Activated naive CD8-positive, alpha-beta T cell treated with anti-CD3 and anti-CD28 coated beads for 36 hours (primary cell): ENCODE data around the gene SLC2A6. TPM values are rescaled to one million over a fixed set of nuclear protein-coding genes. Genes with fewer than 3 reads are reported as not detected.

Experiments
- DNase-seq: peaks from one replicate; pipeline ENCODE4 v3.0.0; 2021
- H3K27ac Mint-ChIP-seq: one replicate; pipeline ENCODE4 v1.8.0; 2022; ENCODE audit warnings: mild to moderate bottlenecking, moderate library complexity, mixed read lengths
- H3K27me3 Mint-ChIP-seq: one replicate; pipeline ENCODE4 v1.8.0; 2022; ENCODE audit warnings: mild to moderate bottlenecking, mixed read lengths
- H3K36me3 Mint-ChIP-seq: one replicate; pipeline ENCODE4 v1.8.0; 2021; ENCODE audit warnings: mild to moderate bottlenecking, mixed read lengths
- H3K4me1 Mint-ChIP-seq: one replicate; pipeline ENCODE4 v1.8.0; 2021; ENCODE audit warnings: mixed read lengths
- H3K4me3 Mint-ChIP-seq: one replicate; pipeline ENCODE4 v1.8.0; 2022; ENCODE audit warnings: mild to moderate bottlenecking, moderate library complexity, mixed read lengths
- H3K9me3 Mint-ChIP-seq: one replicate; pipeline ENCODE4 v1.8.0; 2022; ENCODE audit warnings: mixed read lengths
- total RNA-seq, 2 experiments: library from RNA; stranded (reverse); gene quantifications; one replicate each; pipeline ENCODE4 v1.2.3, GENCODE V29; 2021

Gene SLC2A6
- total RNA-seq, 2 experiments from 2014 or later: 8.9 to 9.3 TPM

GRCh38 chr9:133468374-133468773, 10.5 kb downstream of the SLC2A6 start:
- Mint-ChIP-seq H3K9me3 (no peaks in the 10 kb centered on the region), H3K4me3 (no peak overlapping the region), H3K27me3 (no peaks in the 10 kb centered on the region), H3K4me1 (no peaks in the 10 kb centered on the region), H3K36me3 (no peaks in the 10 kb centered on the region), H3K27ac (no peak overlapping the region)
- no peak for DNase-seq

DNA sequence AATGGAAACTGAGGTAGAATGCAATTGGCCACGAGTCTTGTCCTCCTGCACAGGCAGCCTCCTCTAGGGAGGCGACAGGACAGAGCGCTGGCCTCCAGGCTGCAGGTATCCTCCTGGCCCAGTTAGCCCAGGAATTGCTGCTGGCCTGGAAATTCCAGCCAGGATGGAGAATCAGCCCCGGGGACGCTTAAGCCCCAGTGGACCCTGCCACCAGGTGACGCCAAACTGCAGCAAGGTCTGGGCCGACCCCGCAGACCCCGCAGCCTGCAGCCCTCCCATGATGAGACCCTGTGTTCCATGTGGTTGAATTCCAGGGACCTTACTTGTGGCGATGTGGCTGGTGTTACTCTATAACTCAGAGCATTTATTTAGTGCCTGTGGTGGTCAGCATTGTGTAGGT, 11.8 kb downstream of the SLC2A6 start:
- H3K4me3 Mint-ChIP-seq: no peak overlapping the region
- no peaks in the 10 kb centered on the region for H3K36me3 Mint-ChIP-seq
- no peaks in the 10 kb centered on the region for H3K4me1 Mint-ChIP-seq

DNA sequence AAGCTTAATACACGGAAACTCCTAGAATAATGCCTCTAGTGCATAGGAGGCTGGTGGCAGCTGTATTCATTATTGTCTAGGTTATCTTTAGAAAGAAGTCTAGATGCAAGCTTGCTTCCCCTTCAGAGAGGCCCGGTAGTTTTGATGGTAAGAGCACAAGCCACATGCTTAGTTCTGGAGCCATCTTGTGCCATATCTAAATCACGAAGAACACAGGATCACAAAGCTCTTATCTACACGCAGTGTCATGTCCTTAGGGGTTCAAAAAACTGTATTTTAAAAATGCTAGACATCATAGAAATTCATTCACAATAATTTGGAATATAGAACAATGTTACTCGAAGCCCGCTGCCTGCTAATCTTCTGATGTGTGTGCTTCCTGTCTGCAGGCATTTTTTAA, 12.9 kb downstream of the SLC2A6 start:
- no peak for DNase-seq
- Mint-ChIP-seq H3K4me3 (no peak overlapping the region), H3K27me3 (no peaks in the 10 kb centered on the region), H3K27ac (no peak overlapping the region), H3K9me3 (no peaks in the 10 kb centered on the region), H3K36me3 (no peaks in the 10 kb centered on the region), H3K4me1 (no peaks in the 10 kb centered on the region)

More for the DNA sequence above, 11.8 kb downstream of the SLC2A6 start:
- DNase-seq: no peak
- no peaks in the 10 kb centered on the region for H3K27me3 Mint-ChIP-seq
- no peaks in the 10 kb centered on the region for H3K9me3 Mint-ChIP-seq
- H3K27ac Mint-ChIP-seq: no peak overlapping the region

- Mint-ChIP-seq H3K4me3 (no peak overlapping the region), H3K9me3 (no peaks in the 10 kb centered on the region), H3K36me3 (no peaks in the 10 kb centered on the region), H3K4me1 (peaks cover 2% of the 10 kb centered on the region), H3K27ac (no peak overlapping the region), H3K27me3 (no peaks in the 10 kb centered on the region)
- DNase-seq: no peak
Measured at GRCh38 chr9:133464638-133465037, 14.3 kb downstream of the SLC2A6 start.

GRCh38 chr9:133463864-133464615, 14.9 kb downstream of the SLC2A6 start:
- Mint-ChIP-seq H3K36me3 (no peaks in the 10 kb centered on the region), H3K27ac (no peak overlapping the region), H3K4me3 (no peak overlapping the region), H3K9me3 (no peaks in the 10 kb centered on the region), H3K27me3 (no peaks in the 10 kb centered on the region), H3K4me1 (peaks cover 4% of the 10 kb centered on the region)
- DNase-seq: no peak

DNA sequence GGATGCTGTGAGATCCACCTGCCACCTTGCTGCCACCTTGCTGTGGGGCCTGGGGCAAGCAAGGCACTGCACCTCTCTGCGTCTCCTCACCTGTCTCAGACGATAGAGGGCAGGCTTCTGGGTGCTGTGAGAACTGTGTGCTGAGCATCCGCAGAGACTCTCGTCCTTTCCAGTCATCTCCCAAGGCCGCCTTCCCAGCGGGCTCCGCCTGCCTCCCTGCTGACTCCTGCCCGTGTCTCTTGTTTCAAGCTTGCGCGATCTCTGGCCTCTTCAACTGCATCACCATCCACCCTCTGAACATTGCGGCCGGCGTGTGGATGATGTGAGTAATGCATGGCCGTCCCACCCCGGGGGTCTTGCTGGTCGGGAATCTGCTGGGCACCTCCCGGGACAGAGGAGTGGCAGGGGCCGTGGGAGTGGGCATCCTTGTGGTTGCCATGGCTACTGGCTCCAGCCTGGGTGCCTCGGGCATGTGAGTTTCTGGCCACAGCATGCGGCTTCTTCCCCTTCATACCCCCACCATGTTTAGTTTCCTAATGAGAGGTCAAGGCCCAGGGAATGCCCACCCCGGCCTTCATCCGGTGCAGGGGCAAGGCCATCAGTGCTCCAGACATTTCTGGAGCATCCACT, 15.6 kb downstream of the SLC2A6 start:
- H3K27ac Mint-ChIP-seq: no peak overlapping the region
- no peak for DNase-seq
- peaks cover 4% of the 10 kb centered on the region for H3K4me1 Mint-ChIP-seq
- no peaks in the 10 kb centered on the region for H3K36me3 Mint-ChIP-seq
- no peaks in the 10 kb centered on the region for H3K27me3 Mint-ChIP-seq
- no peak overlapping the region for H3K4me3 Mint-ChIP-seq
- H3K9me3 Mint-ChIP-seq: no peaks in the 10 kb centered on the region

GRCh38 chr9:133461975-133462374, 16.9 kb downstream of the SLC2A6 start:
- DNase-seq: no peak
- no peaks in the 10 kb centered on the region for H3K9me3 Mint-ChIP-seq
- H3K27me3 Mint-ChIP-seq: no peaks in the 10 kb centered on the region
- peaks cover 4% of the 10 kb centered on the region for H3K4me1 Mint-ChIP-seq
- H3K4me3 Mint-ChIP-seq: no peak overlapping the region
- H3K36me3 Mint-ChIP-seq: no peaks in the 10 kb centered on the region
- no peak overlapping the region for H3K27ac Mint-ChIP-seq

DNA sequence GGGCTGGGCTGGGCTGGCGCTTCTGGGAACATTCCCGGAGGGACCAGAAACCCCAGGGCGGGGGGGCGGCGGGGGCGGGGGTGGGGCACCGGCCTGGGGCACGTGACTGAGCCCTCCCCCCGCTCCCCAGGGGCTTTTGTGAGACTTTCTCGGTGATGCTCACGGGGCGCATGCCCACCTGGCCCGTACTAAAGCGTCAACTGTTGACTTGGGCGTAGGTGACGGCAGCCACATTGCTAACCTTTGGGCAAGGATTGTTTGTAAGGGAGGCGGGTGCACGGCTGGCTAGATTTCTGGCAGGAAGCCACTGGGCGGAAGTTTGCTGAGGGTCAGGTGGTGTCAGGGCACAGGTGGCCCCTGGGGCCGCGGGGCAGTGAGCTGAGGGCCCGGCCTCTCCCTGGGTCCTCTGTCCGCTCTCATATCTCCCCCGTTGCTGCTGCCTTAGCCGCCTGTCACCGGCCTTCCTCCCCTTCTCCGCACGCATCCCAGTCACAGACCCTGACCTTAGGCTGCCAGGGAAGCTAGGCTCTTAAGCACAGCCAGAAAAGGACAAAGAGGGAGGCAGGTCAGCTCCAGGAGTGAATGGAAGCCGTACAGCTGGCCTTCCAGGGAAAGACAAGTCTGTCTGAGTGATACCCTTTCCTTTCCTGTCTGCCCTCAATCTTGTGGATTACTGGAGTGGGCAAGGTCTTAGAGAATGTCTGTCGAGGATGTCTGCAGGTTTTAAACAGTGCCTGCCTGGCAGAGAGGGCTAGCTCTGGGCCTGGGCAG, 18.3 kb downstream of the SLC2A6 start:
- H3K27me3 Mint-ChIP-seq: no peaks in the 10 kb centered on the region
- H3K4me3 Mint-ChIP-seq: peak overlapping the region; percentile 51
- peak overlapping the region; percentile 42 for H3K27ac Mint-ChIP-seq
- H3K36me3 Mint-ChIP-seq: no peaks in the 10 kb centered on the region
- H3K9me3 Mint-ChIP-seq: no peaks in the 10 kb centered on the region
- DNase-seq: no peak
- peaks cover 4% of the 10 kb centered on the region for H3K4me1 Mint-ChIP-seq

GRCh38 chr9:133459476-133460404, 19.2 kb downstream of the SLC2A6 start, which contains the start of gene CACFD1:
Gene CACFD1, plus strand, starts transcription at chr9:133459978. Its CDS starts 89 bp downstream, at chr9:133460067.
- DNase-seq: peak; percentile 89
- H3K36me3 Mint-ChIP-seq: no peaks in the 10 kb centered on the region
- H3K9me3 Mint-ChIP-seq: no peaks in the 10 kb centered on the region
- H3K4me1 Mint-ChIP-seq: peaks cover 4% of the 10 kb centered on the region
- peak within 1 kb of the TSS; percentile 84 for H3K4me3 Mint-ChIP-seq
- H3K27ac Mint-ChIP-seq: peak within 1 kb of the TSS; percentile 83
- H3K27me3 Mint-ChIP-seq: no peaks in the 10 kb centered on the region

GRCh38 chr9:133458643-133459312, 20.1 kb downstream of the SLC2A6 start:
- peak overlapping the region; percentile 84 for H3K4me3 Mint-ChIP-seq
- no peak overlapping the region for H3K27ac Mint-ChIP-seq
- no peaks in the 10 kb centered on the region for H3K27me3 Mint-ChIP-seq
- DNase-seq: no peak
- no peaks in the 10 kb centered on the region for H3K36me3 Mint-ChIP-seq
- no peaks in the 10 kb centered on the region for H3K9me3 Mint-ChIP-seq
- H3K4me1 Mint-ChIP-seq: peaks cover 4% of the 10 kb centered on the region

GRCh38 chr9:133457748-133458147, 21.2 kb downstream of the SLC2A6 start:
- Mint-ChIP-seq H3K9me3 (no peaks in the 10 kb centered on the region), H3K4me1 (peaks cover 4% of the 10 kb centered on the region), H3K27me3 (no peaks in the 10 kb centered on the region), H3K27ac (no peak overlapping the region), H3K4me3 (no peak overlapping the region), H3K36me3 (no peaks in the 10 kb centered on the region)
- DNase-seq: no peak

GRCh38 chr9:133457233-133457632, 21.7 kb downstream of the SLC2A6 start:
- no peak for DNase-seq
- no peak overlapping the region for H3K4me3 Mint-ChIP-seq
- no peaks in the 10 kb centered on the region for H3K27me3 Mint-ChIP-seq
- H3K36me3 Mint-ChIP-seq: no peaks in the 10 kb centered on the region
- no peak overlapping the region for H3K27ac Mint-ChIP-seq
- peaks cover 4% of the 10 kb centered on the region for H3K4me1 Mint-ChIP-seq
- no peaks in the 10 kb centered on the region for H3K9me3 Mint-ChIP-seq

DNA sequence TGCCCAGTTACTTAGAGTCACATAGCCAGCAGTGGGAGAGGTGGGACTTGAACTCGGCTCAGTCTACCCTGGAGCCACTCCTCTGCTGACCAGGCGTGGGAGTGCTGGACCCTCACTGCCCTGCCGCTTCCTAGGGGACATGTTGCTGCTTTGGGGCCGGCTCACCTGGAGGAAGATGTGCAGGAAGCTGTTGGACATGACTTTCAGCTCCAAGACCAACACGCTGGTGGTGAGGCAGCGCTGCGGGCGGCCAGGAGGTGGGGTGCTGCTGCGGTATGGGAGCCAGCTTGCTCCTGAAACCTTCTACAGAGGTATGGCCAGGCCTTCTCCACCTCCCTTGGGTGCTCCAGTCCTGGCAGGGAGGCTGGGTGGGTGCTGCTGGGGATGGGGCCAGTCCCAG, 22.5 kb downstream of the SLC2A6 start:
- no peaks in the 10 kb centered on the region for H3K36me3 Mint-ChIP-seq
- peaks cover 4% of the 10 kb centered on the region for H3K4me1 Mint-ChIP-seq
- no peak overlapping the region for H3K4me3 Mint-ChIP-seq
- no peaks in the 10 kb centered on the region for H3K9me3 Mint-ChIP-seq
- no peak for DNase-seq
- H3K27me3 Mint-ChIP-seq: no peaks in the 10 kb centered on the region
- no peak overlapping the region for H3K27ac Mint-ChIP-seq

DNA sequence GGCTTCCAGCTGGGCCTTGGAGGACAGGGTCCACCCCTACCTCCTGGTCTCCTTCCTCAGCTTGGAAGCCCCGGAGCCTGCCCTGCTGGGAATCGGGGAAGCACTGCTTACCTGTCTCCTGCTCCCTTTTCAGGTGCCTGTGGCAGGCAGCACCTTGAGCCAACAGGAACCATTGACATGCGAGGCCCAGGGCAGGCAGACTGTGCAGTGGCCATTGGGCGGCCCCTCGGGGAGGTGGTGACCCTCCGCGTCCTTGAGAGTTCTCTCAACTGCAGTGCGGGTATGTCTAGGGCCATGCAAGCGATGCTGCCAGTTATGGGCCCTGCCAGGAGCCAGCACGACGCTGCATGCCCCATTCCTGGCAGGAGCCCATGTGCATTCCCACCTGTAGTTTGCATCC, 23.0 kb downstream of the SLC2A6 start:
- no peak overlapping the region for H3K4me3 Mint-ChIP-seq
- H3K4me1 Mint-ChIP-seq: peaks cover 4% of the 10 kb centered on the region
- DNase-seq: no peak
- H3K27me3 Mint-ChIP-seq: no peaks in the 10 kb centered on the region
- H3K27ac Mint-ChIP-seq: no peak overlapping the region
- no peaks in the 10 kb centered on the region for H3K9me3 Mint-ChIP-seq
- H3K36me3 Mint-ChIP-seq: no peaks in the 10 kb centered on the region
